Activated B cell treated with CpG ODN at 0.5 μM for 24 hours (primary cell): Measurements from ENCODE around the gene COQ2. TPM values are rescaled to one million over a fixed set of nuclear protein-coding genes. Genes with fewer than 3 reads are reported as not detected.

Experiments
- ATAC-seq: fragments of 200-7000 bp; cut with Tn5 transposase; one replicate; pipeline ENCODE4 v1.10.0; 2021; ENCODE audit warnings: low read depth, mild to moderate bottlenecking, moderate library complexity
- CTCF ChIA-PET: fragments of 350-600 bp; sonication (Branson Sonifier 250); formaldehyde crosslinking; loops from one replicate; lab custom pipeline; 2021; ENCODE audit warnings: antibody characterized with exemption; lab: Charles Lee
- POLR2A ChIA-PET: fragments of 350-600 bp; sonication (Branson Sonifier 250); formaldehyde crosslinking; loops from one replicate; lab custom pipeline; 2021; ENCODE audit warnings: antibody characterized with exemption; lab: Charles Lee
- DNase-seq: peaks from one replicate; pipeline ENCODE4 v3.0.0; 2022
- H3K27ac Mint-ChIP-seq: one replicate; pipeline ENCODE4 v1.8.0; 2020; ENCODE audit warnings: mixed read lengths
- H3K27me3 Mint-ChIP-seq: one replicate; pipeline ENCODE4 v1.8.0; 2021; ENCODE audit warnings: mixed read lengths
- H3K36me3 Mint-ChIP-seq: one replicate; pipeline ENCODE4 v1.8.0; 2021; ENCODE audit warnings: low read depth, mixed read lengths
- H3K4me1 Mint-ChIP-seq: one replicate; pipeline ENCODE4 v1.8.0; 2021; ENCODE audit warnings: mixed read lengths
- H3K4me3 Mint-ChIP-seq: one replicate; pipeline ENCODE4 v1.8.0; 2020; ENCODE audit warnings: mild to moderate bottlenecking, mixed read lengths
- H3K9me3 Mint-ChIP-seq: one replicate; pipeline ENCODE4 v1.8.0; 2020; ENCODE audit warnings: mixed read lengths
- CTCF ChIP-seq: fragments of 200-600 bp; IDR thresholded peaks from one replicate; pipeline ENCODE4 v1.8.0; 2022; ENCODE audit warnings: antibody characterized with exemption, mild to moderate bottlenecking
- intact Hi-C: fragments of 100-400 bp; cut with micrococcal nuclease; formaldehyde crosslinking; loops from one replicate; pipeline ENCODE4 v1.15.1; 2024
- total RNA-seq: library from RNA; stranded (reverse); gene quantifications from 2 replicates; pipeline ENCODE4 v1.2.3, GENCODE V29; 2022

Gene COQ2
- total RNA-seq, 1 donor from 2014 or later, result 18.8 TPM

DNA sequence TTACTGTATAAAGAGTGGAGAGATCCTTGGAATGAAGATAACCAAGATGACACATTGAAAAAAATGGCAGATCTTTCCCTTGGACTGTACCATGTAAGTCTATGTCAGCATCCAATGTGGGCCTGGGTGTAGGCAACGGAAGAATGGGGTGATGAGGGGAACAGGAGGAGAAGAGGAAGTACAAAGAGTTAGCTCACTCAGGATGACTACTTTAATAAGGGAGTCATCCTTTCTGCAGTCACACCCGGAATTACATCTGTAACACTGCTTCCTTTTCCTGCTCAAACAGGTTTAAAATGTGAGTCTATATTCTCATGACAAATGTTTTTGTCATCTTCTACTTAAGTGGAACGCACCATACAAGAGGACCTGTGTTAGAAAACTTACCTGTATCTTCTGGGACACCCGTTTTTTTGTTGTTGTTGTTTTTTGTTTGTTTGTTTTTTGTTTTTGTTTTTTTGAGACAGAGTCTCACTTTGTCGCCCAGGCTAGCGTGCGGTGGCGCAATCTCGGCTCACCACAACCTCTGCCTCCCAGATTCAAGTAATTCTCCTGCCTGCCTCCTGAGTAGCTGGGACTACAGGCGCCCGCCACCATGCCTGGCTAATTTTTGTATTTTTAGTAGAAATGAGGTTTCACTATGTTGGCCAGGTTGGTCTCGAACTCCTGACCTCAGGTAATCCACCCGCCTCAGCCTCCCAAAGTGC is 32.0 kb upstream of the COQ2 start:
- no peak for TF ChIP-seq CTCF
- CTCF ChIA-PET, result no interaction called here
- H3K36me3 Mint-ChIP-seq, result peaks cover 19% of the 10 kb centered on the region
- H3K9me3 Mint-ChIP-seq, result no peaks in the 10 kb centered on the region
- H3K27ac Mint-ChIP-seq, result no peak overlapping the region
- POLR2A ChIA-PET, result interaction anchor here (0.6 kb wide), 1 partner anchor 99 kb away, joined by 3 read pairs; no protein-coding TSS in a partner anchor
- H3K27me3 Mint-ChIP-seq, result no peaks in the 10 kb centered on the region
- ATAC-seq (no peak), DNase-seq (no peak)
- H3K4me1 Mint-ChIP-seq, result no peaks in the 10 kb centered on the region
- intact Hi-C loops, result no loop called here
- H3K4me3 Mint-ChIP-seq, result no peak overlapping the region

GRCh38 chr4:83315341-83315870 is 30.8 kb upstream of the COQ2 start:
- Mint-ChIP-seq H3K36me3 (peaks cover 17% of the 10 kb centered on the region), H3K9me3 (no peaks in the 10 kb centered on the region), H3K27me3 (no peaks in the 10 kb centered on the region), H3K4me3 (no peak overlapping the region), H3K4me1 (no peaks in the 10 kb centered on the region), H3K27ac (no peak overlapping the region)
- POLR2A ChIA-PET, result no interaction called here
- CTCF ChIA-PET, result no interaction called here
- intact Hi-C loops, result no loop called here
- no peak for ATAC-seq
- DNase-seq, result no peak
- TF ChIP-seq CTCF, result no peak

DNA sequence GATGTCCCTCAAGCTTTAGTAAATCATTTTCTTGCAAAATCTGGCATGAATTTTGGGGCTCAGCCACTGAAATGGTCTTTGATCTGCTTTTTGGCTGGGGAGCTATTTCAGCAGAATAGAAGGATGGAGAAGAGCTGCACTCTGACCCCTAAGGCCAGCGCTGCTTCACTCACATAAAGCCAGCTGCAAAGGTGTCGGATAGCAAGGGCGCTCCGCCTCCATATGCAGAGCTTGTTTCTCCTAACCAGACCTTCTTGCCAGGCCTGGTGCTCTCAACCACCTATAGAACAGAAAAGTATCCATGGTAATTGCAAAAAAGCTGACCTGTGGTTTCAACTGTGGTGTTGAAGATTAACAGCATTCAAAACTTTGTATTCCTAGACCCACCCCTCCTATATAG is 24.1 kb upstream of the COQ2 start:
- peaks cover 1% of the 10 kb centered on the region for H3K36me3 Mint-ChIP-seq
- H3K27ac Mint-ChIP-seq, result no peak overlapping the region
- no peak overlapping the region for H3K4me3 Mint-ChIP-seq
- ChIA-PET POLR2A (no interaction called here), CTCF (no interaction called here)
- H3K27me3 Mint-ChIP-seq, result no peaks in the 10 kb centered on the region
- no peak for DNase-seq
- no peak for TF ChIP-seq CTCF
- no peak for ATAC-seq
- H3K9me3 Mint-ChIP-seq, result no peaks in the 10 kb centered on the region
- intact Hi-C loops, result no loop called here
- no peaks in the 10 kb centered on the region for H3K4me1 Mint-ChIP-seq

DNA sequence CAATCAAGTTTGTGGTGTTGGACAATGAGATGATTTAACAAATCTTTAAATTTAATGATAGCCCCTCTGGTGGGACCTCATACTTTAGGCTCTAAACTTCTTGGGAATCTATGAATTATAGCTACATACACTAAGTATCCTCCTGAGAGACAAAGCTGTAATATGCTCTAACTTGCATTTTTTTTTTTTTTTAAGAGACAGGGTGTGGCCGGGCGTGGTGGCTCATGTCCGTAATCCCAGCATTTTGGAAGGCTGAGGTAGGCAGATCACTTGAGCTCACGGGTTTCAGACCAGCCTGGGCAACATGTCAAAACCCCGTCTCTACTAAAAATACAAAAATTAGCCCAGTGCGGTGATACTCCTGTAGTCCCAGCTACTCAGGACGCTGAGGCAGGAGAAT is 23.3 kb upstream of the COQ2 start:
- CTCF ChIA-PET, result no interaction called here
- Mint-ChIP-seq H3K36me3 (peaks cover 1% of the 10 kb centered on the region), H3K4me1 (no peaks in the 10 kb centered on the region), H3K4me3 (no peak overlapping the region), H3K27ac (no peak overlapping the region), H3K9me3 (no peaks in the 10 kb centered on the region), H3K27me3 (no peaks in the 10 kb centered on the region)
- ATAC-seq (no peak), DNase-seq (no peak)
- POLR2A ChIA-PET, result no interaction called here
- intact Hi-C loops, result no loop called here
- TF ChIP-seq CTCF, result no peak

GRCh38 chr4:83305187-83305586 is 20.6 kb upstream of the COQ2 start:
- no peaks in the 10 kb centered on the region for H3K27me3 Mint-ChIP-seq
- H3K36me3 Mint-ChIP-seq, result no peaks in the 10 kb centered on the region
- intact Hi-C loops, result no loop called here
- H3K27ac Mint-ChIP-seq, result no peak overlapping the region
- POLR2A ChIA-PET, result no interaction called here
- ATAC-seq (no peak), DNase-seq (no peak)
- H3K4me3 Mint-ChIP-seq, result no peak overlapping the region
- H3K9me3 Mint-ChIP-seq, result no peaks in the 10 kb centered on the region
- CTCF ChIA-PET, result no interaction called here
- TF ChIP-seq CTCF, result no peak
- no peaks in the 10 kb centered on the region for H3K4me1 Mint-ChIP-seq
